ENCODE data around the gene SBK1.
A peak's percentile ranks its signal among the peaks of the same experiment; 100 is the strongest.

SBK1 gene

DNA sequence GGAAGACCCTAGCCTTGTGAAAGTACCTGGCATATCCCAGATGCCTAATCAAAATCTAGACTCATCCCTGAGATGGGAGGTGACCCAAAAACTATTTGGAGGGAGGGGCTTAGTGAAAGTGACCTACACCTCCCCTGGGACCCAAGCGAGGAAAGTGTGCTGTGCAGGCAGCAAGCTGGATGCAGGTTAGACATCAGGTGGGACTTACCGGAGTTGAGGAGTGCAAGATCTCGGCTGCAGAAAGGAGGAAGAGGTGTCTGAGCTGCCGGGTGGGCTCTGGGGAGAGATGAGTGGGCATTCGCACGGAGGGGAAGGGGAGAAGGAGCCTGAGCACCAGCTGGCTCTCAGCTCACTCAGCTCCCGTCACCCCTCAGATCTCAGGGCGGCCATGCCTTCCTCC is 10.3 kb upstream of the SBK1 start:
- no peak for DNase-seq (ENCODE audit: low read depth)

DNA sequence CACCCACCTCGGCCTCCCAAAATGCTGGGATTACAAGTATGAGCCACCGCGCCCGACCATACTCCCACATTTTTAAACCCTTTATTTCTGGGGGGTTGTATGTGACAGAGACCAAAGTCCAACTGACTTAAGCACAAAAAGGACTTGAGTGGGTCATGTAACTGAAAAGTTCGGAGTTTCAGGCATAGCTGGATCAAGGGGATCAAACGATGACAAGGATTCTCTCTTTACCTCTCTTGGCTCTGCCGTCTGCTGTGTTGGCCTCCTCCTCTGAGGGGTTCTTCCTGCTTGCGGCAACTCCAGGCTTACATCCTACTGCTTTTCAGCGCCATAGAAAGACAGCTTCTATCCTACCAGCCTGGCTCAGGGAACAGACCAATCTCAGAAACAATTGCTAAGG is 9.2 kb upstream of the SBK1 start:
- DNase-seq (ENCODE audit: low read depth): no peak

DNA sequence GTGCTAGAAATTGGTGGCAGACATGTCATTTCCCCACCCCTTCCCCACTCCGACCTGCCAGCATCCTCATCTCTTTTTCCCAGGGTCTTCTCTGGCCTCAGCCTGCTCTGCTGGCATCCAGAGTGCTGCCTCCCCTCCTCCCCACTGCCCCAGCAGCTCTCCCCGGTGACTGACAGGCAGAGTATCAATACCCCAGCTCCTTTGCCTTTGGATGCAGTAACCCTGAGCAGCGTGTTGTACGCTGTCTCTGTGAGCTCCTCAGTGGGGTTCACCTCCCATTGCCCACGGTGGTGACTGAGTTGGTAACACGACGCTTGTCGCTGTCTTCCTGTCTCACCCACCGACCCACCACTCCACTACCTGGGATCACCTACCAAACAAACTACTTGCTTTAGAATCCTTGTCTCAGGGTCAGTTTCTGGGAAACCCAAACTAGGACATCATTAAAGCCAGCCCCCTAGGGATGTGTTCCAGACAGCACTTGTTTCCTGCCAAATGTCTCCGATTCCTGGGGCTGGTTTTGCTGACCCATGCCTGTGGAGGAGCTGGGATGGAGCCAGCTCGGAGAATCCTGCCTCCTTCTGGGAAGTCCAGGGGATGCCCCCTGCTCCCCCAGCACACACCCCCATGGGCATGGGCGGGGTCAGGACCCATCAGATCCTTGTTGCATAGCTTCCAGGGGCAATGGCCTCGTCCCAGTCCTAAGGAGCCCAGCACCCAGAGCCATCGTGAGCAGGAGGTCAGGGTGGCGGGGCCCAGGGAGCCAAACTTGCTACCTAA is 8.3 kb upstream of the SBK1 start:
- DNase-seq (ENCODE audit: low read depth): no peak

DNA sequence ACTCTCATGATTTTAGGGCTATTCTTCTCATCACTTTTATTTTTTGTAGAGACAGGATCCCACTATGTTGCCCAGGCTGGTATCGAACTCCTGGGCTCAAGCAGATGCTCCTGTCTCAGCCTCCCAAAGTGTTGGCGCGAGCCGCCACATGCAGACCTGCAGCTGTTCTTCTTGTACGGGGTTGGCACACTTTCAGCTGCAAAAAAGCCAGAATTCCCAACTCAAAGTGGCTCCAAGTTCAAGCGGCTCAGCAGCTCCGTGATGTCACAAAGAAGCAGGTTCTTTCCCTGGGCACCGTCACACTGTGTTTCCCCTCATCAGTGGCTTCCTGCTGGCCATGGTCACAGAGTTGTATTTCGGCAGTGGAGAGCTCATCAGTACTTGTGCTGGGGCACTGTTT is 6.7 kb upstream of the SBK1 start:
- DNase-seq (ENCODE audit: low read depth): no peak

DNA sequence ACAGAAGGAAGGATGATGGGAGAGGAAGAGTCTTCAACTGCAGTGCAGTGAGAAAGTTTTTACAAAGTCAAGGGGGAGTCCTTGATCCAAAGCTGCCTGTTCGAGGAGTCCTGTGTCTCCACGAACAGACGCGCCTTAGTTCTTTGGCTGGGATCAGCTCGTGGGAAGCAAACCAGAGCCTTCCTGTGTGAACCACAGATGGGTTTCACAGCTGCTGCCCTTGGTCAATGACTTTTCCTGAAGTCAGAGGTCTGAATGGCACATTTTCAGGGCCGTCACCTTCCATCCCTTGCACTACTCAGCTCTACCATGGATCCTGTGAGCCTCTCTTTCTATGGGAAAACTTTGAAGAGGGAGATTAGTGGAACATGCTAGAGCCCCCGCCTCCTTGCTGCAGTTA is 4.2 kb upstream of the SBK1 start:
- no peak for DNase-seq (ENCODE audit: low read depth)

DNA sequence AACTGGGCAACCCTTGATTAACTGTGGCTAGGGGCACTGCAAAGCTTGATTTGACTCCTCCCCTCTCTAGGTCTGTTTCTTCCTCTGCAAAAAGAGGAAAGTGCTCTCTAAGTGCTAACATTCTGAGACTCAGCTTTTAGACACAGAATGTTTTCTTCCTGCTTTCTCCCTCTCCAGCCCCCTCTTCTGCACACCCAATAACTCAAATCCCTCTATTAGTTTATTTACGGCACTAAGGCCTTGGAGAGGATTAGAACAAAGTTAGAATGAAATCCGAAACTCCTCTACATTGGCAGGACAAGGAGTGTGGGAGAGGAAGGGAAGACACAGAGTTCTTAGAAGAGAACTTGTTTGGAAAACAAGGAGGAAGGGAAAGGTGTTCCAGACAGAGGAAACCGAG is 3.3 kb upstream of the SBK1 start:
- no peak for DNase-seq (ENCODE audit: low read depth)

DNA sequence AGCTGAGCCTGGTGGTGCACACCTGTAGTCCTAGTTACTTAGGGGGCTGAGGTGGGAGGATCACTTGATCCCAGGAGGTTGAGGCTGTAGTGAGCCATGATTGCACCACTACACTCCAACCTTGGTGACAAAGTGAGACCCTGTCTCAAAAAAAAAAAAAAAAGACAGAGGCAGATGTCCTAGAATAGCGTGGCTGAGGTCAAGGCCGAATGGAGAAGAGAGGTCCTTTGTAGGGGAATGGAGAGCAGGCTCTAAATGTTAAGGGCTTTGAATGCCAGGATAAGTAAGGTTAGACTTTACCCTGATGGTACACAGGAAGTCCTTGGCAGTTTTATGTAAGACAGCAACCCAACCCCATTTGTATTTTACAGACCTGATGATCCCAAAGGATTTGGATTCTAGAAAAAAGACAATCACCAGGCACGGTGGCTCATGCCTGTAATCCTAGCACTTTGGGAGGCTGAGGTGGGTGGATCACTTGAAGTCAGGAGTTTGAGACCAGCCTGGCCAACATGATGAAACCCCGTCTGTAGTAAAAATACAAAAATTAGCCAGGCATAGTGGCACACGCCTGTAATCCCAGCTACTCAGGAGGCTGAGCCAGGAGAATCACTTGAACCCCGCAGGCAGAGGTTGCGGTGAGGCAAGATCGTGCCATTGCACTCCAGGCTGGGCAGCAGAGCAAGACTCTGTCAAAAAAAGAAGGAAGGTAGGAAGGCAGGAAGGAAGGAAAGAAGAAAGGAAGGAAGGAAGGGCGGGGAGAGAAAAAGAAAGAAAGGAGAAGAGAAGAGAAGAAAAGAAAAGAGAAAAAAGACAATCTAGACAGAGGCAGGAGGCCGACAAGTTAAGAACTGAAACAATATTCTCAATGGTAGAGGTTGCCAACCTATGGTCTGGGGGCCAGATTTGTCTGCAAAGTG is 2.1 kb upstream of the SBK1 start:
- no peak for DNase-seq (ENCODE audit: low read depth)

DNA sequence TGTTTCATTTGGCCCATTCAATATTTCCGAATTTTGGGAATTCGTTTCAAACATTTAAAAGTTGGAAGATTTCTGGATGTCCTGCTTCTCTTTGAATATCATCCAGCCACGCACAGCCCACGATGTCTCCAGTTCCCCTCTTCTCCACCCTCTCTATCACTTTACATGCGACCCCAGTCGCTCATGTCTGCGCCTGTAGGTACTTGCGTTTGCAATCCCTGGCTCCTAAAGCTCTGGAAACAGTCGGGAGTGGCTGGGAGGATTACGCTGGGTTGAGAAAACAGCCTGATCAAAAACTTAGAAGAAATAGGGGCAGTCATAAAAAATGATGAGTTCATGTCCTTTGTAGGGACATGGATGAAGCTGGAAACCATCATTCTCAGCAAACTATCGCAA is 1.5 kb upstream of the SBK1 start:
- DNase-seq (ENCODE audit: low read depth): no peak

DNA sequence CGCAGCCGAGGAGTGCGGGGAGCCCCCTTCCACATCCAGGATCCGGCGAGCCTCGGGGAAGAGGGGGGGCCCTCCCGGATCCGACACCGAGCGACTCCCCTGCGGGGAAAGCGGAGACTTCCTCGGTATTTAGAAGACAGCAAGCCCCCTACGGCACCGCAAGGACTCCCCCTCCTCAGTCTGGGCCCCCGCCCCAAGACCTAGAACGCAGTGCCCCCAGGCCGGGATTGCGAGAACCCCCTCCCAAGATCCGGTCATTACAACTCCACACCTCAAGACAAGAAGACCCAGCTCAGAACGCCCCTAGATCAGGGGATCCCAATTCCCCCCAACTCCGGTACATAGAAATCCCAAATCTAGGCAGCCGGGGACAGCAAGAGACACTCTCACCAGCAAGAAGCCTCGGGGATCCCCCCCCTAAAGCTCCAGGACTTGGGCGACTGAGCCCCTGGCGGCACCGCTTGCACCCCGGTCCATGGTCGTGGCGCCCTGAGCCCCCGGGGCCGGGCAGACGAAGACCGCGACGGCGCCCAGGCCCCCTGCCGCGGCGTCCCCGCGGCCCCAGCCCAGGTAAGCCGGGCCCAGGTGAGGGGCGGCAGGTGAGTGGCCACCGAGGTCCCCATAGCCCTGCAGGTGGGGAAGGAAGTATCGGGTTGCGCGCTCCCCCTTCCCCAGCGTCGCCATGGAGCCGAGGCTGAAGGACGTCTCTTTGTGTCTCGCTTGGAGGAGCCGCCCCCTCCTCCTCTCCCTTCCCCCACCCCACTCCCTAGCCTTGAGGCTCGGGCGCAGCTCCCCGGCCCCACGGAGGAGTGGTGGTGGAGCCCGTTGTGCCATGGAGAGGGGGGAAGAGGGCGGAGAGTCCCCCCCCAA is 641 bp downstream of the SBK1 start:
- no peak for DNase-seq (ENCODE audit: low read depth)

DNA sequence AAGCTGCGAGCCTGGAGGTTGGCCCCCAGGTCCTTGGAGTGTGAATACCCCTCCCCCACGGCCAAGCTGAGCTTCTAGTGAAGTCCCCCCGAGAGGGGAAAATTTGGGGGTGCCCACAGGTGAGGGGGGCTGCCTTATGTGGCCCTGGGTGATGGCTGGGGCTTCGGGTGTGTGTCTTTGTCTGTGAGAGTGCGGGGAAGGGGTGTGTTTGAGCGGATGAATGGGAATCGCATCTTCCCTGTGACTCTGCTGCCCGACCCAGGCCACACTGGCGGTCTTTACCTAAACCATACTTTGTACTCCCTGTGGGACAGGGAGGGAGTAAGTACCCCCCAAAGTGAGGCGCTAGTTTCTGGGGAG is 1.3 kb downstream of the SBK1 start:
- DNase-seq (ENCODE audit: low read depth): no peak

DNA sequence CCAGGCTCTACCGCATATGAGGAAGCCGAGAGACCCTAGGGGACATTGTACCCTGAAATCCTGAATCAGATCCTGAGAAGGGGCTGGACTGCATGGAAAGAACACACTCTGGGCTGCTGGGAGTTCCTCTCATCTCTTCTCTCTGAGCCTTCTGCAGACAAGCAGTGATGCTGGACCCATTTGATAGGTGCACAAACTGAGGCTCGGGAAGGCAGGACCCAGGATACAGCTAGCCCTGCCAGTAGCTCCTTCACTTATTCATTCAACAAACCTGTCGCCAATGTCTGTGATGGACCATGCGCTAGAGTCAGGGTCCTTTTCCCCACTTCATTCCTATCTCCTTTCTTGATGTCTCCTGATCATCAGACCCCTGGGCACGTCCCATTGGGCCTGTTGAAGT is 1.9 kb downstream of the SBK1 start:
- DNase-seq (ENCODE audit: low read depth): no peak

DNA sequence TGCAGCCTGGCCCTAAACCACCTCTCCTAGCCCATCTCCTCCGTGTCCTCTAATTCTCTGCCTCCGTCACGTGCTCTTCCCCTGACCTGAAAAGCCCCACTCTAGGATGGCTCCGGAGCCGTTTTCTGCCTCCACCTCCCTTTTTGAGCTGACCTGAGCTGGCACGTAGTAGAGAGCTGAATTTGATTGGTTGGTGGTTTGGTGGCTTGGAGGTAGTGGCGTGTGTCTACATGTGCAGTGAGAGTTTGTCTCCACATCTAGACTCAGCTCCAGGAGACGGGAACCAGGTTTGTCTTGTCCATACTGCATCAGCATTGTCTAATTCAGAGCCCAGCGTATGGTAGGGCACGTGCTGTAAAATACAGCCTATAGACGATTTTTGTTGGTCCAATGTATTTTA is 3.0 kb downstream of the SBK1 start:
- DNase-seq (ENCODE audit: low read depth): no peak

DNA sequence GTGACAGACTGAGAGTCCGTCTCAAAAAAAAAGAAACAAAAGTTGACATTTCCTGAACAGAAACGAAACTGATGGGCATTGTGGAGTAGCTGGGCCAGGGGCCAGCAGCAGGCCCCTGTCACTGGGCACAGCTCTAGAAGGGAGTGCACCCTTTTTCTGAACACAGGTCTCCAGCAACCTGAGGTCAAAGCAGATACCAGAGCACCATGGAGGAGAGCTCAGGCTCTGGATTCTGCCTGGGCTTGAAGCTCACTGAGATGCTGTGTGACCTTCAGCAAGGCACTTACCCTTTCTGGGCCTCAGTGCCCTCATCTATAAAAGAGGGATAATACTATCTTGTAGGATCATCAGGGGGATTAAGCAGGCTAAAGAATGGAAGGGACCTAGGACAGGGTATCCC is 5.0 kb downstream of the SBK1 start:
- no peak for DNase-seq (ENCODE audit: low read depth)

DNA sequence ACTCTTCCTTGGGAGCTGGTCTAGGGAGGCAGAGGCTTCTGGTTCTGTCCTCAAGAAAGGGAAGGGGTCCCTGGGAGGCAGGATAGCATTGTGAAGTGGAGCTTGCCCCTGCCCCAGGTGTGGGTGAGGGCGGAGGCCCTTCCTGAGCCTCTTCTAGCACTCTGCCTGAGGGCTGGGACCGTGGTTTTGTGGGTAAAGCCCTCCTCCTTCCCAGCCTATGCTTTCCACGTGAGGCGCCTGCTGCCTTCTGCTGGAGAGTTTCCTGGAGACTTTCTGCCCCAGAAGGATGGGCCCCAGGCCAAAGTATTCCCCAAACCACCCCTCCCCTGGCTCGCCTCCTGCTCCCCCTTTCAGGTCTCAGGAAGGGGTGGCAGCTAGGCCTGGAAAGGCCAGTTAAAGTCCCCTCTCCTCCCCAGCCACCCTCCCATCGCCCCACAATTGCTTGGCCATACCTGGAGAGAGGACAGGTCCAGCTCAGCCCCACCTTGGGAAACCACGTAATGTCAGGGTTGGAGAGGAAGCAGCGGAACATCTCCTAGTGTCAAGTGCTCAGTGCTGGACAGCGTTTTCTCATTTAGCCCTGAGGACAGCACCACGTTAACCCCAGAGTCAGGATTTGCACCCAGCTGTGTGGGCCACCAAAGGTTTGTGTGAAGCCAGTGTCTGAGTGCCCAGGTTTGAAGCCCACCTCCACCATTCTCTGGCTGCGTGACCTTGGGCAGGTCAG is 5.6 kb downstream of the SBK1 start:
- no peak for DNase-seq (ENCODE audit: low read depth)

DNA sequence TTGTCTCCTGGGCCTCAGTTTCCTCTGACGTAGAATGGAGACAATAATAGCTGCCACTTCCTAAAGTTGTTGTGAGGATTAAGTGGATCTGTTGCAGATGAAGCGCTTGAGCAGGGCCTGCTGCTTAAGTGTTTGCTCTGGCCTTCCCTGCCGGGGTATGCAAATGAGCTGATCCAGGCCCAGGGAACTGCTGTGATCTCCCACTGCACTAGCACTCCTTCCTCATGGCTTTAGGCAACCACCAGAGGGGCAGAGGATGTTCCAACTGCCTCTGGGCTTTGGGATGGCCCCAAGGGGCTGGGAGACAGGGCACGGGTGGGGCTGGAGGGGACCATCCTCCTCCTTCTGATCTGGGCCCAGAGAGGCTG is 6.2 kb downstream of the SBK1 start:
- DNase-seq (ENCODE audit: low read depth): no peak

DNA sequence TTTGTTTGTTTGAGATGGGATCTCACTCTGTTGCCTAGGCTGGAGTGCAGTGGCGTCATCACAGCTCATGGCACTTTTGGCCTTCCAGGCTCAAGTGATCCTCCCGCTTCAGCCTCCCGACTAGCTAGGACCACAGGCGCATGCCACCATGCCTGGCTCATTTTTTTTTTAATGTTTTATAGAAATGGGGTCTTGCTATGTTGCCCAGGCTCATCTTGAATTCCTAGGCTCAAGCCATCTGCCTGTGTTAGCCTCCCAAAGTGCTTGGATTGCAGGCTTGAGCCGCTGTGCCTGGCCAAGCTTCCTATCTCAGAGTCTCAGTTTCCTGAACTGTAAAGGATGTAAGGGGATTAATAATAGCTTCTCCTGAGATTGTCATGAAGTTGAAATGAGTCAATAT is 8.0 kb downstream of the SBK1 start:
- DNase-seq (ENCODE audit: low read depth): no peak

DNA sequence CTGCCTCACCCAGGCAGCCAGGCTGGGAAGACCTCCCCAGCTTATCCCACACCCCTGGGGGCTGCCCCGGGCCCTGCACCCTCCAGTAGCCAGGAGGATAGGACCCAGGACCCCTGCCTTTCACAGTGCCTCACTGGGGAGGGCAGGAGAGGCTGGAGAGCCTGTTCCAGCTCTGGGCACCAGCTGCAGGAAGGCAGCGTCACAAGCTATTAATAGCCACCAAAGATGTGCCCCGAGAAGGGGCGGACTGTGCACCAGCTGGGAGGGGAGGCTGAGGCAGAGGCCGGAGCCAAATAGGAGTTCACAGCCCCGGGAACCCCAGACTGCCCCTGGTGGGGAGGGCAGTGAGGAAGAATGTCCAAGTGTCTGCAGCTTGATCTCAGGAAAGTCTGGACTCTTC is 8.8 kb downstream of the SBK1 start:
- DNase-seq (ENCODE audit: low read depth): no peak

DNA sequence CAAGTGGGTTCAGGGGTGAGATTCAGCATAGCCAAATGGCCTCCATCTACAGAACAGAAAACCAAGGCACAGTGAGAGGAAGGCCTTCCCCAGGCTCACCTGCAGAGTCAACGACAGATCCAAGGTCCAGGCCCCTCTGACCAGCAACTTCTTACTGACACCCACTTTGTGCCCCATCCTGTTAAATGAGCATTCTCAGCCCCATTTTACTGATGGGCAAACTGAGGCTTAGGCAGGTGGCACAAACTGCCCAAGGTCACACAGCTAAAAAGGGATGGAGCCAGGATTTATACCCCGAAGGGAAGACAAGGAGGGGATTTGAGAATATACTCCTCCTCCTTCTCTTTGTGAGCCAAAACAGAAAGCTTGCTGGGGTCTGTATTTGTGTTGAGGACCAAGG is 9.3 kb downstream of the SBK1 start:
- no peak for DNase-seq (ENCODE audit: low read depth)

DNA sequence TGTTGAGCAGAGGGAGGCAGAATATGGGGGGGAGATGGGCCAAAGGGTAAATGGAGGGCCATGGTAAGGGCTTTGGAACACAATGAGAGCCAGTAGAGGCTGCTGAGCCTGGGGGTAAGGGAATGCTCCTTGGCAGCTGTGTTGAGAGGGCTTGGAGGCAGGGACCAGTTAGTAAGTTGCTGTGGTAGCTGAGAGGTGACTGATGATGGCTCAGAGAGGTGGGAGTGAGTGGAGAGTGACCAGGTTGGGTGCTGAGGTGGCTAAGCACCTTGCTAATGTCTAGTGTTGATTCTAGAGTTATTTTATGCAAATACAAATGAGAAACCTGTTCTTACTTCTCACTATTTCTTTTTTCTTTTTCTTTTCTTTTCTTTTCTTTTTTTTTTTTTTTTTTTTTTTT is 10.8 kb downstream of the SBK1 start:
- DNase-seq (ENCODE audit: low read depth): no peak

DNA sequence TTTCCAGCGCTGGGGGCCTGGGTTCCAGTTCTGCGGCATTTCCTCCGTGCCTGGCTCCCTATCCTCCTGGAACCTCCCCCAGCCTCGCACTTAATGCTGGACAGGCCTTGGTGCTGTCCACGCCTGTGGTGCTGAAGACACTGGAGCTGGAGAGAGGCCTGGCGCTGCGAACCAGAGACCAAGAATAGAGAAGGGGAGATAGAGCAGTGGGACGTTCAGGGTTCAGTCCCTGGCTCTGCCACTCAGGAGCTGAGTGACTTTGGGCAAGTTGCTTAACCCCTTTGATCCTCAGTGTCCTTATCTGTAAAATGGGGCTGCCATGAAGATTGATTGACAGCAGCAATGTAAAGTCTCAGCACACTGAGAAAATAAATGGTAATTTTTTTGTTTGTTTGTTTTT is 11.9 kb downstream of the SBK1 start:
- peak; percentile 38 for DNase-seq (ENCODE audit: low read depth)

DNA sequence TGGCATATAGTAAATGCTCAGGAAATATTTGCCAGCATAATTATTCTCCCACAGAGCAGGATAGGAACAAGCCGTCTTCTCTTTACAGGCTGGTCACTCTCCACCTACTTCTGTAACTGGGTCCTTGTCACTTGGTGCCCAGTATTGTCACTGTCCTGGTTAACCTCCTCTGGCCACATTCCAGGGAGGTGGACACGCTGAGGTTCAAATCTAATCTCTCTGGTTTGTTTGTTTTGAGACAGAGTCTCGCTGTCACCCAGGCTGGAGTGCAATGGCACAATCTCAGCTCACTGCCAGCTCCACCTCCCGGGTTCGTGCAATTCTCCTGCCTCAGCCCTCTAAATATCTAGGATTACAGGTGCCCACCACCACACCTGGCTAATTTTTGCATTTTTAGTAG is 15.6 kb downstream of the SBK1 start:
- DNase-seq (ENCODE audit: low read depth): no peak

All from iris pigment epithelial cell (primary cell).